Measurements from ENCODE around the gene ZNF48.

ZNF48 gene

DNA sequence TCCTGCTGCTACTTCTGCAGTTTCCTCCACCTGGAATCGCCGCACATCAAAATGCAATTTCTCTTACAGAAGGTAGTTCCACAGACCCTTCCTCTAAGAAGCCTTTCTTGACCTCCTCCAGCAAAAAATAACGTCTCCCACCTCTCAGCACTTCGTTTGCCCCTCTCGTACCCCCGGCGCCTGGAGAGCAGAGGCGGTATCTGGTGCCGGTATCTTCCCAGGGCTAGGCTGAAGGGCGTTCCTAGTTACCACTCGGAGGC lies 34.1 kb downstream of the ZNF48 start:
- no peaks in the 10 kb centered on the region for H3K9me2 ChIP-seq (ENCODE audit: low read depth, low read length)
- H3K4me1 ChIP-seq (ENCODE audit: insufficient read depth, low read length, severe bottlenecking): peaks cover 21% of the 10 kb centered on the region
- no peaks in the 10 kb centered on the region for H3K9me3 ChIP-seq (ENCODE audit: low read length)
- H3F3A ChIP-seq (ENCODE audit: insufficient read depth, low read length): no peaks in the 10 kb centered on the region
- no peak overlapping the region for H2AFZ ChIP-seq (ENCODE audit: low read length)
- H3K27me3 ChIP-seq (ENCODE audit: insufficient read depth, low read length): no peaks in the 10 kb centered on the region
- H4K20me1 ChIP-seq (ENCODE audit: insufficient read depth, low read length): no peaks in the 10 kb centered on the region
- peak overlapping the region; percentile 84 for H3K4me2 ChIP-seq (ENCODE audit: low read length)
- H3K79me2 ChIP-seq (ENCODE audit: insufficient read depth, low read length): peaks cover 18% of the 10 kb centered on the region
- H3K36me3 ChIP-seq (ENCODE audit: insufficient read depth, low read length): peaks cover 33% of the 10 kb centered on the region
- peak overlapping the region; percentile 85 for H3K9ac ChIP-seq (ENCODE audit: low read length)
- H3K27ac ChIP-seq (ENCODE audit: low read depth, low read length, poor library complexity, severe bottlenecking): peak overlapping the region; percentile 64
- H3K4me3 ChIP-seq (ENCODE audit: low read depth, low read length, poor library complexity, severe bottlenecking): peak overlapping the region; percentile 90
- TF ChIP-seq EZH2 (IDR thresholded peaks at IDR 0.05; ENCODE audit: borderline replicate concordance, low read length): no peak
- TF ChIP-seq, protein P1, sequence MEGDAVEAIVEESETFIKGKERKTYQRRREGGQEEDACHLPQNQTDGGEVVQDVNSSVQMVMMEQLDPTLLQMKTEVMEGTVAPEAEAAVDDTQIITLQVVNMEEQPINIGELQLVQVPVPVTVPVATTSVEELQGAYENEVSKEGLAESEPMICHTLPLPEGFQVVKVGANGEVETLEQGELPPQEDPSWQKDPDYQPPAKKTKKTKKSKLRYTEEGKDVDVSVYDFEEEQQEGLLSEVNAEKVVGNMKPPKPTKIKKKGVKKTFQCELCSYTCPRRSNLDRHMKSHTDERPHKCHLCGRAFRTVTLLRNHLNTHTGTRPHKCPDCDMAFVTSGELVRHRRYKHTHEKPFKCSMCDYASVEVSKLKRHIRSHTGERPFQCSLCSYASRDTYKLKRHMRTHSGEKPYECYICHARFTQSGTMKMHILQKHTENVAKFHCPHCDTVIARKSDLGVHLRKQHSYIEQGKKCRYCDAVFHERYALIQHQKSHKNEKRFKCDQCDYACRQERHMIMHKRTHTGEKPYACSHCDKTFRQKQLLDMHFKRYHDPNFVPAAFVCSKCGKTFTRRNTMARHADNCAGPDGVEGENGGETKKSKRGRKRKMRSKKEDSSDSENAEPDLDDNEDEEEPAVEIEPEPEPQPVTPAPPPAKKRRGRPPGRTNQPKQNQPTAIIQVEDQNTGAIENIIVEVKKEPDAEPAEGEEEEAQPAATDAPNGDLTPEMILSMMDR (IDR thresholded peaks at IDR 0.05; ENCODE audit: low read length): no peak

DNA sequence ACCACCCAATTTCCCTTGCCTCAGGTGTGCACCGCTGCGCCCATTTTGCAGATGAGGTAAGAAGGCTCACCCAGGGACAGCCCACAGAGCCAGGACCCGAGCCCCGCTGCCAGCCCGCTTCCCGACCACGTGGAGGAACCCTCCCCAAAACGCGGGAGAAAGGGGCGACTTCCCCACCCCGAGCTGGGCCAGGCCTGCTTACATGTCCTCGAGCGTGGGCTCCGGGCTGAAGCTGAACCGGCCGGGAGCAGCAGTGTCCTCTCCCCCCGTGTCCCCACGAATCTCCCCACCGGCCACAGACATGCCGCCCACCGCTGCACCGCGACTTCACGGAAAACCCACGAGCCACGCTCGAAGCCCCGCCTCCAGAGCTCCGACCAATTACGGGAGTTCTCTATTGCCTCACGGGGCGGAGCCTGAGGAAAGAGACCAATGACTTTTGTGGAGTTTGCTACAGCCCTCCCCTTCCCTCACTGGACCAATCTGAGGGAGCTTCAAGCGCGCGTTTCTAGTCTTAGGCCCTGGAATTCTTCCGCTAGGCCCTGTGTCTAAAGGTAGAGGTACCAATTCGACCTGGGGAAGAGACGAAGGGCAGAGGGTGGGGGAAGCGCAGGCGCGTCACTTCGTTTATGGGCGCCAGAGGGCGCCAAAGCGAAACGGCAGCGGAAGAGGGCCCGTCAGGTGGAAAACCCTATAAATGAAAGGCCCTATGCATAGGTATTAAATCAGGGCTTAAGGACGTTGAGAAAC lies 34.6 kb downstream of the ZNF48 start, which contains the start of gene DCTPP1:
TSS of gene DCTPP1 (minus strand) at position 353 of the 750 bp plus-strand sequence. CDS start at position 303, 50 bp downstream.
- Histone ChIP-seq H3K4me3 (ENCODE audit: low read depth, low read length, poor library complexity, severe bottlenecking) (peak within 1 kb of the TSS; percentile 90), H3K9me3 (ENCODE audit: low read length) (no peaks in the 10 kb centered on the region), H3K79me2 (ENCODE audit: insufficient read depth, low read length) (peaks cover 18% of the 10 kb centered on the region), H3K27me3 (ENCODE audit: insufficient read depth, low read length) (no peaks in the 10 kb centered on the region), H3F3A (ENCODE audit: insufficient read depth, low read length) (no peaks in the 10 kb centered on the region), H3K36me3 (ENCODE audit: insufficient read depth, low read length) (peaks cover 28% of the 10 kb centered on the region), H3K27ac (ENCODE audit: low read depth, low read length, poor library complexity, severe bottlenecking) (peak within 1 kb of the TSS; percentile 64), H3K9me2 (ENCODE audit: low read depth, low read length) (no peaks in the 10 kb centered on the region), H2AFZ (ENCODE audit: low read length) (peak within 1 kb of the TSS; percentile 42; the same call in 1 of the 2 replicates), H4K20me1 (ENCODE audit: insufficient read depth, low read length) (no peaks in the 10 kb centered on the region), H3K9ac (ENCODE audit: low read length) (peak within 1 kb of the TSS; percentile 85), H3K4me1 (ENCODE audit: insufficient read depth, low read length, severe bottlenecking) (peaks cover 21% of the 10 kb centered on the region), H3K4me2 (ENCODE audit: low read length) (peak within 1 kb of the TSS; percentile 84)
- no peak for TF ChIP-seq EZH2 (IDR thresholded peaks at IDR 0.05; ENCODE audit: borderline replicate concordance, low read length)
- TF ChIP-seq, protein P1 (IDR thresholded peaks at IDR 0.05; ENCODE audit: low read length): peak; percentile 94

DNA sequence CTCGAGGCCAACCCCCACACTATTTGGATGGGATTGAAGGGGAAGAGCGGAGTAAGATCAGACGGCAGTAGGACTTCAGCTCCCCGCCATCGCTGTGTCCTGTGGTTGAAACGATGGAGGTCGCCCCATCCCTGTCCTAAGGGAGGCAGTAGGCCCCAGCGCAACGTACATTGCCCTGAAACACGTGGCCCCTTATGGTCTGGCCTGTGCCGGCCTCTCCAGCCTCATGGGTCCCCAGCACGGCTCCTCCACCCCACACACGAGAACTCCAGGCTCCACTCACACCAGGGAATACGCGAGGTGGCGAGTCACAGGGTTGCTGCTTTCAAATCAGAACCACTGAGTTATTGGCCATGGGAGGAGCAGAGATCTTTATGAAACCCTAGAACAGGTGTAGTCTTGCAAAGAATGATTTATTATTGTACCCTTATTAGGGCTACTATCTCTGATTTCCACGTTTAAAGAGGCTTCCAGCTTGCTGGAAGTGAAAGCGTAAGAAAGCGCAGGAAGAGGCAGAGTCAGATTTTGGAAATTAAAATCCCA lies 35.3 kb downstream of the ZNF48 start:
- Histone ChIP-seq H3K9ac (ENCODE audit: low read length) (peak overlapping the region; percentile 17), H3K27ac (ENCODE audit: low read depth, low read length, poor library complexity, severe bottlenecking) (peak overlapping the region; percentile 52)

More for the DNA sequence above, 35.3 kb downstream of the ZNF48 start:
- Histone ChIP-seq H3K4me1 (ENCODE audit: insufficient read depth, low read length, severe bottlenecking) (peaks cover 21% of the 10 kb centered on the region), H3K36me3 (ENCODE audit: insufficient read depth, low read length) (peaks cover 26% of the 10 kb centered on the region), H3K4me3 (ENCODE audit: low read depth, low read length, poor library complexity, severe bottlenecking) (peak overlapping the region; percentile 15), H3K27me3 (ENCODE audit: insufficient read depth, low read length) (no peaks in the 10 kb centered on the region), H4K20me1 (ENCODE audit: insufficient read depth, low read length) (no peaks in the 10 kb centered on the region), H3K79me2 (ENCODE audit: insufficient read depth, low read length) (peaks cover 18% of the 10 kb centered on the region), H3K9me3 (ENCODE audit: low read length) (no peaks in the 10 kb centered on the region), H3K9me2 (ENCODE audit: low read depth, low read length) (no peaks in the 10 kb centered on the region), H3K4me2 (ENCODE audit: low read length) (peak overlapping the region; percentile 48), H3F3A (ENCODE audit: insufficient read depth, low read length) (no peaks in the 10 kb centered on the region), H2AFZ (ENCODE audit: low read length) (peak overlapping the region; percentile 42; the same call in 1 of the 2 replicates)
- TF ChIP-seq EZH2 (IDR thresholded peaks at IDR 0.05; ENCODE audit: borderline replicate concordance, low read length): no peak
- TF ChIP-seq, protein P1 (IDR thresholded peaks at IDR 0.05; ENCODE audit: low read length): peak; percentile 44; the same call in 1 of the 2 replicates
